HG03442 (cell line): ENCODE results near the gene DHRS2.

Experiments
- ATAC-seq: cut with Tn5 transposase; IDR thresholded peaks from one replicate; pipeline ENCODE4 v1.9.1; 2021; ENCODE audit warnings: mild to moderate bottlenecking, moderate library complexity; ENCODE audit not compliant: unreplicated experiment

Gene DHRS2

DNA sequence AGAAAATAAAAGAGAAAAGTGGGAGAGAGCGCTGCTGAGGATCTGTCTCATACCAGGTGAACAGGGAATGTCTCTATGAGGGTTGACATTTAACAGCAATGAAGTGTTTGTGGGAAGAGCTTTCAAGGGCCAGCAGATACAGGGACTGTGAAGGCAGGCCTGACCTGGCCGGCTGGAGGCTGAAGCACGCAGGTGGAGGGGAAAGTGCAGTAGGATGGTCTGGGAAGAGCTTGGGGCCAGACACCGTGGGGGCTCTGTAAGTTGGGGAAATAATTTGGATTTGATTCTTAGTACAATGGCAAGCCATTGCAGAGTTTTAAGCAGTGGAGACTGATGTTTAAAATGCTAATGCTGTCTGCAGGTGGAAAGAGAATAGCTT is 23.8 kb upstream of the DHRS2 start:
- ATAC-seq, result no peak

DNA sequence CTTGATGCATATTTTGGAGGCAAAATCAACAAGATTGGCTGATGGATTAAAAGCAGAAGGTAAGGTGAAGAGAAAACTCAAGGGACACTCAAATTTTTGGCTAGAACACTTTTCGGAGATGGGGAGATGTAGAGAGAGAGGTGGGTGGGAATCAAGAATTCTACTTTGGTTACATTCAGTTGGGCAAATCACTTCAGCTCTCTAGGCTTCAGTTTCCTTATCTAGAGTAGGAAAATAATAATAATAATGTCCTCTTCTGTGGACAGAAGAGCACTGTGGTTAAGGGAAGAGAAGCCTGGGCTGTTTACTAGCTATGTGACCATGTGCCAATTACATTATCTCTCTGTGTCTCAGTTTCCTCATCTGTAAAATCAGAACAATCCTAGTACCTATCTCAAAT is 23.4 kb upstream of the DHRS2 start:
- no peak for ATAC-seq

- ATAC-seq, result no peak
Observed at GRCh38 chr14:23613242-23614070, 22.7 kb upstream of the DHRS2 start.

DNA sequence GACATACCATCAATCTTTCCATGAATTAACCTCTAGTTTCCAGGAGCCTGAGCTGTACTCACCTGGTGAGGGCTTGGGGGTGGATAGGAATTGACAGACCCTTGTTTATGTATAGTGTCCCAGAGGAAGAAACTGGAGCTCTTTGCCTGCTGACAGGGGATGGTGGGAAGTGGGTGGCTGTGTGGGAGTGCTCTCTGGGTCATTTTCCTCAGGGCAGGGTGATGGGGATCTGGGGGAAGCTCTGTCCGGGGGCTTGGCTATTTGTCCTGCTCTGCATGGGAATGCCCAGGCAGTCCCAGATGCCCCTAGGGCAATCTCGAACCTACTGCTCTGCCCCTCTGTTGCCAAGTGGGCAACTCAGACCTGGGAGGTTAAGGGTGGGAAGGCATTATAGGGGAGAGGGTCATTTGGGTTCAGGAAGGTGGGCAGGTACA is 21.8 kb upstream of the DHRS2 start:
- ATAC-seq, result no peak

GRCh38 chr14:23615856-23616255 is 20.3 kb upstream of the DHRS2 start:
- ATAC-seq, result no peak

DNA sequence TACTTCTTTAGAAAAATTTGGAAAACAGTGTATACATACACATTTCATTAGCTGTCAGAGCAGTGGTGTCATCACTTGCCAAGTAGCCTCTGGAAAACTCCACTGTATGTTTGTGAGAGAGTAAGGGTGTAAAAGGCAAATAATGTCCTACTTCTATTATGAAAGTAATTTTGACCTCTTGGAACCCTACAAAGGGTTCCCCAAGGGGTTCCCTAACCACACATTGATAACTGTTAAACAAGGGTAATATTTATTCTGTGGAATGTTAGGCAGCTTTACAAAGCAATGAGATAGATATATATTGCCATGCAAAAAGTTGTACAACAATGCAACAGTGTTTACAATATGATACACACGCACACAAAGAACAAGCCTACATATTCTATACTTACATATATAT is 18.6 kb upstream of the DHRS2 start:
- no peak for ATAC-seq

- ATAC-seq, result no peak
Observed at GRCh38 chr14:23618415-23618988, 17.7 kb upstream of the DHRS2 start.

DNA sequence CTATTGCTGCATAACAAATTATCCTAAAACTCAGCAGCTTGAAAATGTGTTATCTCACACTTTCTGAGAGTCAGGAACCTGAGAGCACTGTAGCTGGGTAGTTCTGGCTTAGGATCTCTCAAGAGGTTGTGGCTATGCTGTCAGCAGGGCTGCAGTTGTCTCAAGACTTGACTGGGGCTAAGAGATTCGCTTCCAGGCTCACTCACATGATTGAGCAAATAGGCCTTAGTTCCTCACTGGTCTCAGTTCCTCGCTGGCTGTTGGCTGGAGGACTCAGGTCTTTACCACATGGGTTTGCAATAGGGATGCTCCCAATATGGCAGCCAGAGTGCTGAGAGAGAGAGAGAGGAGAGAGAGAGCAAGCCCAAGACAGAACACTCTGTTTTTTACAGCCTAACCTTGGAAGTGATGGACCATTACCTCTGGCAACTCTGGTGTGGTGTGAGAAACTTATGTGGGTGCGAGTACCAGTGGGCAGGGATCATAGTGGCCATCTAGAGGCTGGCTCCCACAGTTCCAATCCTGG is 15.9 kb upstream of the DHRS2 start:
- no peak for ATAC-seq

- ATAC-seq, result no peak
Observed at GRCh38 chr14:23621204-23621931, 14.8 kb upstream of the DHRS2 start.

DNA sequence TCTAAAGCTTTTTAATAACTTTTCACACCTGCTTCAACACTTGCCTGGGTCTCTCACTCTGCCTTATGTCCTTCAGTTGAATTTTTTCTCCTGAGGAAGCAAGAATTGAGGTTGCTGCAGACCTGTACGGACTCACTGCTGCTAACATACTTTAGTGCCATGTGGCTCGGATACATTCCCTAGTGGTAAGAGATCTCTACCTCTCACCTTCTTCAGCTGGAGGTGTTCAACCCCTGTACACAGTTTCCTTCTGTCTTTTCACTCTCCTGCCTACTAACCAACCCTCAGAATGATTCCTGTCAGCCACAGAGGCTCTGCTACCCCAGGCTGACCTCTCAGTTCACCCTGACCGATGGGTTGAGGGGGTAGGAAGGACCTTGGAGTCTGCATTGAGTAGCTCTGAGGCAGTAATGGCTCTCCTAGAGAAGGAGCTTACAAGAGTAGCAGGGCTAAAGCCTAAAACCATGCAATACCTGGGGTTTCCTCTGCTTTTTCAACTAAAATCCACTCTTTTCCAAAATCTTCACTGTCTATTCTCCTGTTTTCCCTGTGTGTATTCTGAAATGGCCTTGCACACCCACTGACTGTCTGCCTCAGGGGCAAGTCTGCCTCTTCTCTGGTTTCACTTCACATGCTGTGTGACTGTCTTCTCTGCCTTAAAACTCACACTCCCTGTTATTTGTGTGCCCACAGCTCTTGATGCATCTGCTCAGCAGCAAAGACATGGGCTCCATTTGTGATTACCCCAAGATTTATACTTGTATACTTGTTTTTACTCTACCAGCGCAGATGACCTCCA is 14.0 kb upstream of the DHRS2 start:
- ATAC-seq, result no peak

- no peak for ATAC-seq
Observed at GRCh38 chr14:23622990-23623389, 13.2 kb upstream of the DHRS2 start.

DNA sequence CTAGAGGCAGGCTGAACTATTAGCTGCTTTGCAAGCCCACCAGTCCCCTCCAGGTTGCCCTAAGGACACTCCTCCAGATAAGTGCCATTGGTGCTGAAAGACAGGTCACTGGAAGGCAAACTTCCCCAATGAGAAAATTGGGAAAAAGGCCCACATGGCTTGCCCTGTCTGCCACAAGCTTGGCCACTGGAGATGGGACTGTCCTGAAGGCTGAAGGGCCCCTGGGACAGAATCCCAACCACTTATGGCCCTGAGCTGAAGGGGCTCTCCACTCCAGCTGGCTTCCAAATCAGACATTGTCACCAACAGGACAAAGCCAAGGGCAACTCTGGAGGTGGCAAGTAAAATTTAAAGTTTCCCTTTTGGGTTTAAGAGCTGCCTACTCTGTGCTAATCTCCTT is 12.2 kb upstream of the DHRS2 start:
- ATAC-seq, result no peak

DNA sequence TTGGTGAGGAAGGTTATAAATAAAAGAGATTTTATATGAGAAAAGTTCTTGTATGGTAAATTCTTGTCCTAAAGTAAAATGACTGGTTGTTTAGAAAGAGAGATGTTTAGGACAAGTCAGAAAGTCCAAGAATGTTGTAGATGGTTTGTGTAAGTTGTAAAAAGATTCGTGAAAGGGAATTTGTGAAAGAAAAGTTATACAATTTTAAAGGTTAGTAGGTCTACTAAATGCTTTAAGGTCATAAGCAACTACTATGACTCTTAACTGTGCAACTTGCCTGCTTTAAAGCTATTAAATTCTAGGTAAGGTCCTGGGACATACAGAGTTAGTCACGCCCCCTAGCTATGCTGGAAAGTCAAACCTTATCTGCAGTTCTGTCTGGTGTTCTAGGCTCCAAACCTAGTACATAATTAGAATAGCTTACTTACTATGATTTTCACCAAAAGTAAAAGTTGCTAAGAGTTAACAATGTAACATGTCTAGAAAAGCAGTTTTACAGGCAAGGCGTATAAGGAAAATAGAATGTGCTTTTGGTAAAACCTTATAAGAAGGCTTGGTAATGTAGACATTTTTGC is 11.2 kb upstream of the DHRS2 start:
- ATAC-seq, result no peak

DNA sequence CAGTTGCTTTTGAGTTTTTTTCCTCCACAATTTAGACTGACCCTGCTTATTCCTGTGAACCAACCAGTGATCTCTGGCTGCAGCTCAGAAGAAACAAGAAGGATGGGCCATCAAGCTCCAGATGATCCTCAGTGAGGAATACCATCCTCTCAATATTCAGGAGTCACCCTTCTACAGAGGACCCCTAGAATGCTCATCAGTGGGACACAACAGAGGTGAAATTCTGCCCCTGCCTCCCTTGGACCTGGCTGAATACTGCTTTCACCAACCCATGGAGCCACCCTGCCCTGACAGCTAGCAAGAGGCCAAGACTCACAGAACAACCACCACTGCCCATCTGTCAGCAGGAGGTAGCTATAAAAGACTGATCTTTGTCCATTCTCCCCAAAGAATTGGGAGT is 9.2 kb upstream of the DHRS2 start:
- no peak for ATAC-seq

- no peak for ATAC-seq
Observed at GRCh38 chr14:23627961-23628360, 8.2 kb upstream of the DHRS2 start.

GRCh38 chr14:23629204-23629603 is 7.0 kb upstream of the DHRS2 start:
- no peak for ATAC-seq

DNA sequence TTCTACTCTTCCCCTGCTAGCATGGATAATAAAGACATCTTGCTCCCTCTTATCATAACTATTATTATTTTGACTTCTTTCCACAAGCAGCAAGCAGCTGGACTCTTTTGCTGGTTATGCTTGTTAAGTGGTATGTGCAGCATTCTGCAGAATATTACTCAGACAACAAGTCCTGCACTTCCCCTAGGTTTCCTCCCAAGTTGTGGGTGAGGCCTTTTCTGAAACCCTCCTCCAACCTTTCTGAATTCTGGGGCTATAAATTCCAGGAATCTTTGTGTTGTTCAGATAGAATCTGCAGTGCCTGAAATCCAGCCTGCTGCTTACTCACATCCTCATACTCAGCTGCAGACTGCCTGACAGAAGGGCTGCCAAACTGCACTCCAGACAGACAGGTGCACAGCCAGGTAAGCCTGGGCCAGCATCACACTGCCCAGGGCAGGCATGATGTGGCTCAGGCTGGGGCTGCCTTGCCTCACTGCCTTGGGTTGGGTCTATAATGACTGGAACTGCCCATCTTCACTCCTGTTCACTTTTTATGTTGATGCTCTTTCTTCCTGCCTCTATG is 6.2 kb upstream of the DHRS2 start:
- ATAC-seq, result no peak

- no peak for ATAC-seq
Observed at GRCh38 chr14:23630687-23631086, 5.5 kb upstream of the DHRS2 start.

- no peak for ATAC-seq
Observed at GRCh38 chr14:23631234-23631633, 4.9 kb upstream of the DHRS2 start.

DNA sequence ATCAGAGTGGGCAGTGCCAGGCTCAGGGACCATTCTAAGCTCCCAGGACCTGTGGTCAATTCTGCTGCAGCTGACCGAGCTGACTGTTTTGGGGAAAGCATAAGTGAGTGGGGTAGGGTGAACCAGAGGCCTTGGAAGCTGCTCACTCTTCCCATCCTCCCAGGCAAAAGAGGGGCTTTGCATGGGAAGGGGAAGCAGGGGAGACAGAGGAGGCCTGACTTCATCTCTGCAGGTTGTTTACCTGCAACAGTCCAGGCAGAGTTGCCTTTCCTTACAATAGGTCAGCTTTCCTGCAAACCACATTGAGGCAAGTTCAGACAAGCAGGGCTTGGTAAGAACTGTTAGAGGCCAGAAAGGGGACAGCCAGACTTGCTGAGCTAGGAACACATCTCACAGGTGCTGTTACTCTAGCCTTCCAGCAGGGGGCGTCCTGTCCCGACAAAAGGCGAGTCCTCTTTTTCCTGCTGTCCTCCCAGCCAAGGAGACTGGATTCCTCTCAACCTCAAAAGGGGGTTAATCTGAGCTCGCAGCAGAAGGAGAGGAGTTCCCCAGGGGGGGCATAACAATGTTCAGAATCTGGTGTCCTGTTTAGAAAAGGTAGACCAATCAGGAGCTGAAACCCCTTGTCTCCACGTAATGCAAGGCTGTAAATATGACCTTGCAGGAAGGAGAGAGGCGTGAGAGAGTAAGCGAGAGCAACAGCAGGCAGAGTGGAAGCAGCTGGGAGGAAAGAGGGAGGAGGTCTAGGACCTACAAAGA is 4.3 kb upstream of the DHRS2 start:
- ATAC-seq, result peak; percentile 79
